ENCODE results near the gene WDR6. TPM values are rescaled to one million over a fixed set of nuclear protein-coding genes. Genes with fewer than 3 reads are reported as not detected.

The WDR6 gene
- total RNA-seq, 4 donors from 2014 or later: 77.2 to 101 (median 89.0) TPM

DNA sequence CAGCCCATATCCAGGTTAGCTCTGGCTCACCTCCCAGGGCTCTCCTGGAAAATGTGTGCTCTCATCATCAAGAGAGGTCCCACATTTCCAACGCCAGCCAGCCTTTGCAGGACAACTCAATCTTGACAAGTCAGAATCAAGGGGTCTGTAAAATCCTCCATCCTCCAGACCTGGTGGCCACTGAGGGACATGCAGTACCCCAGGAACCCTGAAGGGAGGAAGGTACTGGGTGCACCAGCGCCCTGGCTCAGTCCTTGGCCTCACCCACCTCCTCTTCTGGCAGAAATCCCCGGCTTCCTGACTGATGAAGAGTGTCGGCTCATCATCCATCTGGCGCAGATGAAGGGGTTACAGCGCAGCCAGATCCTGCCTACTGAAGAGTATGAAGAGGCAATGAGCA lies 6.0 kb upstream of the WDR6 start:
- no peak for DNase-seq (ENCODE audit: extremely low spot score)
- no peaks in the 10 kb centered on the region for H3K27me3 ChIP-seq
- H3K4me3 ChIP-seq: no peak overlapping the region
- no peak overlapping the region for H3K27ac ChIP-seq (replicated peaks in 1 of 4)
- intact Hi-C loops (cut with DNase I): loop anchor here (10.0 kb wide), 1 partner anchor 94 kb away; the partner anchor contains the start of gene QRICH1
- H3K4me1 ChIP-seq: peaks cover 2 to 12% (median 3%) of the 10 kb centered on the region in 4 donors
- peaks cover 0 to 33% (median 12%) of the 10 kb centered on the region in 4 donors for H3K36me3 ChIP-seq
- TF ChIP-seq, protein P1, sequence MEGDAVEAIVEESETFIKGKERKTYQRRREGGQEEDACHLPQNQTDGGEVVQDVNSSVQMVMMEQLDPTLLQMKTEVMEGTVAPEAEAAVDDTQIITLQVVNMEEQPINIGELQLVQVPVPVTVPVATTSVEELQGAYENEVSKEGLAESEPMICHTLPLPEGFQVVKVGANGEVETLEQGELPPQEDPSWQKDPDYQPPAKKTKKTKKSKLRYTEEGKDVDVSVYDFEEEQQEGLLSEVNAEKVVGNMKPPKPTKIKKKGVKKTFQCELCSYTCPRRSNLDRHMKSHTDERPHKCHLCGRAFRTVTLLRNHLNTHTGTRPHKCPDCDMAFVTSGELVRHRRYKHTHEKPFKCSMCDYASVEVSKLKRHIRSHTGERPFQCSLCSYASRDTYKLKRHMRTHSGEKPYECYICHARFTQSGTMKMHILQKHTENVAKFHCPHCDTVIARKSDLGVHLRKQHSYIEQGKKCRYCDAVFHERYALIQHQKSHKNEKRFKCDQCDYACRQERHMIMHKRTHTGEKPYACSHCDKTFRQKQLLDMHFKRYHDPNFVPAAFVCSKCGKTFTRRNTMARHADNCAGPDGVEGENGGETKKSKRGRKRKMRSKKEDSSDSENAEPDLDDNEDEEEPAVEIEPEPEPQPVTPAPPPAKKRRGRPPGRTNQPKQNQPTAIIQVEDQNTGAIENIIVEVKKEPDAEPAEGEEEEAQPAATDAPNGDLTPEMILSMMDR (IDR thresholded peaks at IDR 0.05): no peak
- no peak for TF ChIP-seq POLR2AphosphoS5 (IDR thresholded peaks at IDR 0.05)
- TF ChIP-seq POLR2A (IDR thresholded peaks at IDR 0.05; ENCODE audit: low read depth): no peak
- no peak for TF ChIP-seq EP300 (IDR thresholded peaks at IDR 0.05)
- H3K9me3 ChIP-seq: no peaks in the 10 kb centered on the region
- 100% methylated on average over 1 of the region's 6 CpGs for WGBS

DNA sequence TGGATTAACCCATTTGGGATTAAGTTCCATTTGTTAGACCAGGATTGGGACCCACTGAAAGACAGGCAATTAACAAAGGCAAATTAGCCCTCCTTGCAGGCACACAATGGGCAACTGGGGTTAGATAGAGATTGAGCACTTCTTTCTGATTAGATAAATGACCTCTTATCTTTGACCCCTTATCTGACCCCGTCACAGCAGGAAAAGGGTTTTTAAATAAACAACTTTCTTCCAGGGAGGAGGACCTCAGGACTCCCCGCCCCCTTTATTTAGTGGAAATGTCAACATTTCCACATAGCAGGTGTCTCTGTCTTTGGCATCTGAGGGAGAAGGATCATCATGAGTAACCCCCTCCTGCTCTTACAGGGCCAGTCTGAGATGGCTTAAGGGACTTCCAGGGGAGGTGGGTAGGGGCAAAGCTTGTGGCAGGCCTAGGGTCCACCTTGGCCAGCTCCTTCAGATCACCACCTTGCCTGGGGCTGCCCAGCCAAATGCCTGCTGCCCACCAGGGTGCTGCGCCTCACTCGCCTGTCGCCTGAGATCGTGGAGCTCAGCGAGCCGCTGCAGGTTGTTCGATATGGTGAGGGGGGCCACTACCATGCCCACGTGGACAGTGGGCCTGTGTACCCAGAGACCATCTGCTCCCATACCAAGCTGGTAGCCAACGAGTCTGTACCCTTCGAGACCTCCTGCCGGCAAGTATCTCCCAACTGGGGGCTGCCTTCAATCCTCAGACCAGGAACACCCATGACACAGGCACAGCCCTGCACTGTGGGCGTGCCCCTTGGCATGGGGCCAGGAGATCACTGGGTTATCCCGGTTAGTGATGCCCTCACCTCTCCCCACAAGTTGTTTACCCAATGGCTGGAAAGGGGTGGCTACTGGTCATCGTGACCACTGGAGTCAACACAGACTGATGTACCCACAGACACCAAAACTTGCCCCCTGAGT lies 2.6 kb upstream of the WDR6 start:
- Histone ChIP-seq H3K36me3 (peaks cover 0 to 16% (median 5%) of the 10 kb centered on the region in 4 donors), H3K4me3 (no peak overlapping the region), H3K9me3 (no peaks in the 10 kb centered on the region), H3K4me1 (peaks cover 14 to 28% (median 22%) of the 10 kb centered on the region in 4 donors), H3K27me3 (no peaks in the 10 kb centered on the region), H3K27ac (replicated peaks in 1 of 4) (no peak overlapping the region)
- DNase-seq (ENCODE audit: extremely low spot score): no peak
- intact Hi-C loops (cut with DNase I): loop anchor here (2.0 to 10.0 kb wide), 2 partner anchors 14 to 90 kb away; partner anchors contain the start of genes P4HTM and QRICH1
- TF ChIP-seq POLR2AphosphoS5 (IDR thresholded peaks at IDR 0.05): no peak
- TF ChIP-seq POLR2A (IDR thresholded peaks at IDR 0.05; ENCODE audit: low read depth): no peak
- TF ChIP-seq EP300 (IDR thresholded peaks at IDR 0.05): no peak
- TF ChIP-seq, protein P1 (IDR thresholded peaks at IDR 0.05): no peak
- WGBS: 86% methylated on average over 16 of the region's 16 CpGs

DNA sequence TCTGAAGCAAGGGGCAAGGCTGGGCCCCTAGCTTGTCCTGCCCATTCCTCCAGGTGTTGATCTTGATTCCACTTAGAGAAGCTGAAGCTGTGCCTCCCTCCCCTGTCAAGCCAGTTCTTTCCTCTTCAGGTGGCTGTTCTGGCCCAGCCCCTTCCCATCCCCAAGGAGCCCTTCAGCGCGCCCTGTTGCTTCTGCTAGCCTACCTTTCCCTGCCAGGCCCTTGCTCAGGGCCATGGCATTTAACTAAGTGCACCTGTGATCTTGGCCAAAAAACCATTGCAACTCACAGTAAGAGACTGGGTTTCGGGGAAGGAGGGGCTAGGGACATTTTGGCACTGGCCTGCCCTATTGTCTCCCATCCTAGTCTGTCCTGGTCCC lies 1.9 kb upstream of the WDR6 start:
- no peaks in the 10 kb centered on the region for H3K27me3 ChIP-seq
- H3K4me1 ChIP-seq: peaks cover 14 to 28% (median 25%) of the 10 kb centered on the region in 4 donors
- H3K9me3 ChIP-seq: no peaks in the 10 kb centered on the region
- peaks cover 0 to 16% (median 5%) of the 10 kb centered on the region in 4 donors for H3K36me3 ChIP-seq
- 100% methylated on average over 2 of the region's 3 CpGs for WGBS
- DNase-seq (ENCODE audit: extremely low spot score): no peak
- no peak overlapping the region for H3K4me3 ChIP-seq
- TF ChIP-seq EP300 (IDR thresholded peaks at IDR 0.05) (no peak), POLR2A (IDR thresholded peaks at IDR 0.05; ENCODE audit: low read depth) (no peak), POLR2AphosphoS5 (IDR thresholded peaks at IDR 0.05) (no peak)
- TF ChIP-seq, protein P1 (IDR thresholded peaks at IDR 0.05): no peak
- H3K27ac ChIP-seq (replicated peaks in 1 of 4): no peak overlapping the region
- intact Hi-C loops (cut with DNase I): loop anchor here (2.0 to 10.0 kb wide), 2 partner anchors 14 to 90 kb away; partner anchors contain the start of genes P4HTM and QRICH1

DNA sequence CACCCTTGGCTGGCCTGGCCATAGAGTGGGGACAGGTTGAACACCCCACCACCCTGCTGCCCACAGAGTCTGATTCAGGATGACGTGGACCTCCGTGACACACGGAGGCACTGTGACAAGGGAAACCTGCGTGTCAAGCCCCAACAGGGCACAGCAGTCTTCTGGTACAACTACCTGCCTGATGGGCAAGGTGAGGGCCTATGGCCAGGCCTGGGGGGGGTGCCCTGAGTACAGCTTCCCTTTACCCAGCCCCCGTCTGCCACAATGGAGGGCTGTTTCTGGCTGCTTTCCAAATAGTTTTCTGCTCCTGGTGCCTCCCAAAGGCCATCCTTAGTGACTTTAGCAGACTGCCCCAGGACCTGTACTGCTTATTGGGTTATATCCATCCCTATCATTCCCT lies 1.2 kb upstream of the WDR6 start:
- peak overlapping the region; percentile 65 to 94 (median 78) for H3K4me3 ChIP-seq

More for the DNA sequence above, 1.2 kb upstream of the WDR6 start:
- intact Hi-C loops (cut with DNase I): loop anchor here (2.0 to 10.0 kb wide), 2 partner anchors 15 to 89 kb away; partner anchors contain the start of genes P4HTM and QRICH1
- TF ChIP-seq POLR2AphosphoS5 (IDR thresholded peaks at IDR 0.05): no peak
- no peak for TF ChIP-seq EP300 (IDR thresholded peaks at IDR 0.05)
- TF ChIP-seq POLR2A (IDR thresholded peaks at IDR 0.05; ENCODE audit: low read depth): no peak
- TF ChIP-seq, protein P1 (IDR thresholded peaks at IDR 0.05): no peak
- DNase-seq (ENCODE audit: extremely low spot score): no peak
- WGBS: 93% methylated on average over 5 of the region's 5 CpGs
- Histone ChIP-seq H3K9me3 (no peaks in the 10 kb centered on the region), H3K36me3 (peaks cover 0 to 16% (median 5%) of the 10 kb centered on the region in 4 donors), H3K27ac (replicated peaks in 1 of 4) (peak overlapping the region; percentile 94 to 99 (median 94)), H3K27me3 (no peaks in the 10 kb centered on the region), H3K4me1 (peaks cover 14 to 28% (median 25%) of the 10 kb centered on the region in 4 donors)
